Fibroblast of the aortic adventitia (primary cell): ENCODE measurements around the gene CSNK1G1. TPM values are rescaled to one million over a fixed set of nuclear protein-coding genes. Genes with fewer than 3 reads are reported as not detected.

Experiments used
- DNase-seq: peaks from one replicate; pipeline ENCODE4 v3.0.0-alpha.2; 2010; ENCODE audit warnings: low read depth
- H3K4me3 ChIP-seq: 2 replicates; pipeline ENCODE4 v1.5.1; 2011; ENCODE audit warnings: low read depth, mild to moderate bottlenecking, control low read depth, low read length, moderate library complexity
- total RNA-seq: library from RNA; depleted of rRNA; stranded (reverse); fragments of >200 nt; gene quantifications from 2 replicates; pipeline ENCODE4 v1.2.3, GENCODE V29; 2012; ENCODE audit warnings: low replicate concordance
- TF ChIP-seq, protein P1 (sequence below): IDR thresholded peaks from 2 replicates; pipeline ENCODE4 v1.5.1; 2011; ENCODE audit warnings: mild to moderate bottlenecking, low read length, control low read depth, inconsistent platforms; ENCODE audit not compliant: insufficient read depth

Gene CSNK1G1
- total RNA-seq, 1 donor, result 22.0 TPM

DNA sequence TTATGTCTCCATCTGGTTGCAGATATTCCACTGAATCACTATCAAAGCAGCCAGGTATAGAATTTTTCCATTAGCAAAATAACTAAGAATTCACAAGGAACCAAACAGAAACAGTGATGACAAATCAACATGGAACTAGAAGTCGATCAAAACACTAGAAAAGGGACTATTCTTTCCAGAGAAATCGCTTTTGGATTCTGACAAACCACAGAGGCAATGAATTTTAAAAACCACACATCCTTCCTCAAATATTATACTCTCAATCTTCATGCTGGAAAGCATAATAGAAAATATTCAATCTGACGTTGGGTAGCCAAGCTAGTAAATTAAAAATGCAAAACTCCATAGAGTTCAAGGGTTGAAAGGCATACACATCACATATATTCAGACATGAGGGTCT lies 99.9 kb downstream of the CSNK1G1 start:
- DNase-seq, result no peak
- TF ChIP-seq, protein P1, sequence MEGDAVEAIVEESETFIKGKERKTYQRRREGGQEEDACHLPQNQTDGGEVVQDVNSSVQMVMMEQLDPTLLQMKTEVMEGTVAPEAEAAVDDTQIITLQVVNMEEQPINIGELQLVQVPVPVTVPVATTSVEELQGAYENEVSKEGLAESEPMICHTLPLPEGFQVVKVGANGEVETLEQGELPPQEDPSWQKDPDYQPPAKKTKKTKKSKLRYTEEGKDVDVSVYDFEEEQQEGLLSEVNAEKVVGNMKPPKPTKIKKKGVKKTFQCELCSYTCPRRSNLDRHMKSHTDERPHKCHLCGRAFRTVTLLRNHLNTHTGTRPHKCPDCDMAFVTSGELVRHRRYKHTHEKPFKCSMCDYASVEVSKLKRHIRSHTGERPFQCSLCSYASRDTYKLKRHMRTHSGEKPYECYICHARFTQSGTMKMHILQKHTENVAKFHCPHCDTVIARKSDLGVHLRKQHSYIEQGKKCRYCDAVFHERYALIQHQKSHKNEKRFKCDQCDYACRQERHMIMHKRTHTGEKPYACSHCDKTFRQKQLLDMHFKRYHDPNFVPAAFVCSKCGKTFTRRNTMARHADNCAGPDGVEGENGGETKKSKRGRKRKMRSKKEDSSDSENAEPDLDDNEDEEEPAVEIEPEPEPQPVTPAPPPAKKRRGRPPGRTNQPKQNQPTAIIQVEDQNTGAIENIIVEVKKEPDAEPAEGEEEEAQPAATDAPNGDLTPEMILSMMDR, result no peak

DNA sequence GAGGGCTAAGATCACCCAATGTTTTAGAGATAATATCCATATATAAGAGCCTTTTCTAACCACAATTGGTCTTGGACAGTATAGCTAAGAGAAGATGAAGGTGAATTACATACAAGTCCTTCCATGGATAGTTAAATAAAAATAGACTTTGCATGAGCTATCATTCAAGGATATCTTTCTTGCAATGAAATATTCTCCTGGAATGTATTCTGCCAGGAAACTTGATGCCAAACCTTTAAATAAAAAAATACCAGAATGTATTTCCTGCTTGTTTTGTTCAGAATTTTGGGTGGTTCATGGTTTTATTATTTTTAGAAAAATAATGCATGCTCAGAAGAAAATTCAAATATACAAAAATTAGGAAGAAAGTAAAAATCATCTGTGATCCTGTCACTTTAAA lies 104.3 kb downstream of the CSNK1G1 start:
- DNase-seq, result no peak
- H3K4me3 ChIP-seq, result no peak overlapping the region
- TF ChIP-seq, protein P1, result no peak

More for the DNA sequence above, 99.9 kb downstream of the CSNK1G1 start:
- H3K4me3 ChIP-seq, result no peak overlapping the region

DNA sequence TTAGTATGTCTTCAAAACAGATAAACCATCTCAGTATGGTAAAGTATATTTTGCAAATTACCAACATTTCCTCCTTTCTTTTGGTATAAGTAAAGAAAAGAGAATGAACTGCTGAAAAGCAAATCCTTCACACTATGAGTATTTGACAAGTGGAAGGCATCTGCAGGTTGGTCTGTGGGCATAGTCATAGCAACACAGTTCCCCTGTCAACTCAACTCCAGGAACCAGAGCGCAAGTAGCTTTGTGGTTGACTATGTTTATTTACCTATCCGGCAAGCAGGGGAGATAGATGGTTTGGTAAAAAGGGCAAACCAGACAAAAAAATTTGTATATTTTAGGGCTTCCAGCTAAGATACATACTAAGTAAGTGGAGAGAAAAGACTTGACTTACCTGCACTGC lies 104.9 kb downstream of the CSNK1G1 start:
- no peak for DNase-seq
- TF ChIP-seq, protein P1, result no peak
- no peak overlapping the region for H3K4me3 ChIP-seq

DNA sequence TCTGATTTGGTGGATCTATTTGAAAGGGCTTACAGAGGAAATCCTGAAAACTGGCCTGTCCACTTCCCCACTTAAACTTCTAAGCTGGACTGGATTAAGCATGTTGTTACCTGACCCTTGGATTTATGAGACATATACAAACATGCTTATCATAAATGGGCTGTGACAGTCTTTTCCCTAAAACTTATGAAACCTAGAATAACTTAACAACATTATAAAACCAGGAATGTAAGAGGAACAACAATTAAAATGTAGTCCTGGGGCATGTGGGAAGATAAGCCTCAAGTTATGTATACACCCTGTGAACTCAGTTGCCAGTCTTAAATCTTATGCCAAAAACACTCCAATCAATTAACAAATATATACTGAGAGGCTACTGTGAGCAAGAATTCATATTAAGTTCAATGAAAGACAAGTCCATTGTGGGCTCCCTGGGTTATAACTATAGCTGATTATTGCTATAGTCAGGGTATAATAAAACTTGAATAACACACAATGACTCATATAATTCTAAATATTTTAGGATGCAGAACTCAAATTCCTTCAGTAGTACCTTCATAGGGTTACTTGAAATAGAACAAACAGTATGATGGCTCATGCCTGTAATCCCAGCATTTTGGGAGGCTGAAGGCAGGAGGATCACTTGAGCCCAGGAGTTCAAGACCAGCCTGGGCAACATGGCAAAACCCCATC lies 105.9 kb downstream of the CSNK1G1 start:
- no peak overlapping the region for H3K4me3 ChIP-seq
- TF ChIP-seq, protein P1, result no peak
- peak; percentile 43 for DNase-seq

DNA sequence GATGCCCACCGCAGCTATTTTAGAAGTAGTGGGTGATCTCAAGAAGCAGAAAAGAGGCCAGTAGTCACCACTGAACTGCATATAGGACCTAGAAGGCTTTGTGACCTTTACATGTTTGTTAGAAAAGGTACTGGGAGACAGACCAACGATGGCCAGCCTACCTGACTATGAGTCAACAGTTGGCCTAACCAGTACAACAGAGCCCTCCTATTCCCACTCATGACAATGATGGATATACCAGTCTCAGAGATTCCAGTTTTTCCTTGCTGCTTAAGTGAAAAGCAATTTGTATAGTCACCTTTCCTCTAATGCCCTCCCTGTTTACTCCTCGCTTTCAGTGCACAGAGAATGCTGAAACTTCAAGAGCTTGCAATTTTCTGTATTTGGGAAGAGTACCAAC lies 106.6 kb downstream of the CSNK1G1 start:
- no peak overlapping the region for H3K4me3 ChIP-seq
- TF ChIP-seq, protein P1, result no peak
- no peak for DNase-seq

DNA sequence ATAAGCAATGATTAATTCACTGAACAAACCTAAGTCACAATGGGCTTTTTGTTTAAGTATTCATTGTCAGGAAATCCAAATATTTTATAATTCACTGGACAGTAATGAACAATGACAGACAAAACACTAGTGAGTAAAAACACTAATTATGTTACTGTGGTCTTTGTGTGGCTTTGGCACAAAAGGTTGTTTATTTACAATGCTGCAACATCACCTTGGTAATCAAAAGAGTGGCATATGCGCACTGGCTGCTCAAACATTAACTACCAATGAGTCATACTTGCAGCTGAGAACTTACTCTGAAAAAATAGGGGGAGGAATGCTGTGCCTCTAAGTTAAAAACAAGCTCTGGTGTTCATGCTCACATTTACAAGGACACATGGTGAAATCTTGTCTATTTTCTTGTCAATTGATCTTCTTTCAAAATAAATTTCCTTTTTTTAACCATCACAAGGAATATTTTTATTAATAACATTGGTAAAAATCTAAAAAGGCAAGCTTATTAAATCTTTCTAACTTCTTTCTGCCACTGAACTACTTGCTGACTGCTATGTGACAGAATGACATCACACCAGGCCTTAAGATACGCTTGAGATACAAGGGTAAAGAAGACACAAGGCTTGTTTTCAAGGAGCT lies 107.9 kb downstream of the CSNK1G1 start:
- TF ChIP-seq, protein P1, result no peak
- peak; percentile 79 for DNase-seq
- no peak overlapping the region for H3K4me3 ChIP-seq
